Mesenchymal stem cell (in vitro differentiated cells and primary cell): Measurements from ENCODE around the gene NOMO2.
"Not testable (repeated sequence)": the region's sequence is repeated elsewhere in the genome, so short reads cannot be mapped to it uniquely, and the experiment has no call there.

Experiments used
- DNase-seq: peaks from one replicate; pipeline ENCODE4 v3.0.0-alpha.2; 2013
- H2AFZ ChIP-seq: one replicate; pipeline ENCODE4 v1.6.1; 2013; ENCODE audit warnings: low read depth, mild to moderate bottlenecking, control low read depth, inconsistent platforms, low read length, moderate library complexity
- H2AK5ac ChIP-seq: 2 replicates; pipeline ENCODE4 v1.6.1; 2013; ENCODE audit warnings: low read length, moderate library complexity, mild to moderate bottlenecking, inconsistent platforms; ENCODE audit not compliant: severe bottlenecking
- H2BK120ac ChIP-seq: one replicate; pipeline ENCODE4 v1.6.1; 2013; ENCODE audit warnings: low read depth, mild to moderate bottlenecking, inconsistent platforms, low read length, moderate library complexity
- H2BK12ac ChIP-seq, 2 experiments: one replicate each; pipeline ENCODE4 v1.6.1; 2013; ENCODE audit warnings: inconsistent platforms in 2 of 2, low read length in 2 of 2, mild to moderate bottlenecking in 2 of 2, moderate library complexity in 2 of 2, control low read depth in 1 of 2
- H2BK15ac ChIP-seq: one replicate; pipeline ENCODE4 v1.6.1; 2013; ENCODE audit warnings: mild to moderate bottlenecking, low read depth, inconsistent platforms; ENCODE audit not compliant: poor library complexity, severe bottlenecking
- H2BK5ac ChIP-seq: 2 replicates; pipeline ENCODE4 v1.6.1; 2013; ENCODE audit warnings: low read depth, mild to moderate bottlenecking, low read length, control low read depth, inconsistent platforms; ENCODE audit not compliant: poor library complexity, severe bottlenecking
- H3K14ac ChIP-seq, 2 experiments: one replicate each; pipeline ENCODE4 v1.6.1; 2013; ENCODE audit warnings: inconsistent platforms in 2 of 2, low read length in 2 of 2, control low read depth in 1 of 2, mild to moderate bottlenecking in 1 of 2, moderate library complexity in 1 of 2
- H3K18ac ChIP-seq, 2 experiments: one replicate each; pipeline ENCODE4 v1.6.1; 2013; ENCODE audit warnings: inconsistent platforms in 2 of 2, low read length in 2 of 2, control low read depth in 1 of 2, low read depth in 1 of 2, mild to moderate bottlenecking in 1 of 2
- H3K23ac ChIP-seq, 2 experiments: one replicate each; pipeline ENCODE4 v1.6.1; 2013; ENCODE audit warnings: inconsistent platforms in 2 of 2, low read length in 2 of 2, mild to moderate bottlenecking in 2 of 2, moderate library complexity in 2 of 2, control low read depth in 1 of 2
- H3K27ac ChIP-seq: 2 replicates; pipeline ENCODE4 v1.5.1; 2013; ENCODE audit warnings: mild to moderate bottlenecking, moderate library complexity, low read length, control low read depth, inconsistent platforms; ENCODE audit not compliant: poor library complexity, severe bottlenecking
- H3K27me3 ChIP-seq, 2 experiments: 2 replicates each; pipeline versions ENCODE4 v1.6.1 to v1.7.0; 2013; ENCODE audit warnings: low read length in 2 of 2, mild to moderate bottlenecking in 2 of 2, moderate library complexity in 2 of 2, control low read depth in 1 of 2, inconsistent platforms in 1 of 2; ENCODE audit not compliant: control insufficient read depth in 1 of 2, insufficient read depth in 1 of 2
- H3K36me3 ChIP-seq, 2 experiments: 2 replicates each; pipeline versions ENCODE4 v1.6.1 to v1.7.0; 2013; ENCODE audit warnings: low read length in 2 of 2, control low read depth in 1 of 2, inconsistent platforms in 1 of 2, low read depth in 1 of 2, mild to moderate bottlenecking in 1 of 2; ENCODE audit not compliant: insufficient read depth in 2 of 2, control insufficient read depth in 1 of 2
- H3K4ac ChIP-seq, 2 experiments: one replicate each; pipeline ENCODE4 v1.6.1; 2013; ENCODE audit warnings: inconsistent platforms in 2 of 2, low read length in 2 of 2, mild to moderate bottlenecking in 2 of 2, moderate library complexity in 2 of 2, control low read depth in 1 of 2, low read depth in 1 of 2
- H3K4me1 ChIP-seq: 2 replicates; pipeline ENCODE4 v1.6.1; 2013; ENCODE audit warnings: low read depth, low read length, control low read depth; ENCODE audit not compliant: control insufficient read depth, insufficient read depth
- H3K4me2 ChIP-seq: 2 replicates; pipeline ENCODE4 v1.6.1; 2013; ENCODE audit warnings: low read length, mild to moderate bottlenecking, inconsistent platforms; ENCODE audit not compliant: poor library complexity, severe bottlenecking
- H3K4me3 ChIP-seq, 2 experiments: 2 replicates each; pipeline versions ENCODE4 v1.5.1 to v1.7.0; 2013; ENCODE audit warnings: low read length in 2 of 2, mild to moderate bottlenecking in 2 of 2, control low read depth in 1 of 2, low read depth in 1 of 2; ENCODE audit not compliant: insufficient read depth in 1 of 2
- H3K79me1 ChIP-seq: replicated peaks from 2 replicates; pipeline ENCODE4 v1.6.1; 2013; ENCODE audit warnings: mild to moderate bottlenecking, control low read depth, low read length, inconsistent platforms; ENCODE audit not compliant: poor library complexity, severe bottlenecking
- H3K9ac ChIP-seq: 2 replicates; pipeline ENCODE4 v1.7.0; 2013; ENCODE audit warnings: mild to moderate bottlenecking, low read length, moderate library complexity
- H3K9me3 ChIP-seq: 2 replicates; pipeline ENCODE4 v1.7.0; 2013; ENCODE audit warnings: mild to moderate bottlenecking, low read length; ENCODE audit not compliant: control insufficient read depth
- H4K8ac ChIP-seq: one replicate; pipeline ENCODE4 v1.6.1; 2013; ENCODE audit warnings: inconsistent platforms, mild to moderate bottlenecking, low read length, moderate library complexity
- H4K91ac ChIP-seq: one replicate; pipeline ENCODE4 v1.6.1; 2013; ENCODE audit warnings: mild to moderate bottlenecking, low read length, inconsistent platforms
- WGBS: methylation state at CpG from one replicate; pipeline ENCODE4 v1.1.7; 2013; ENCODE audit warnings: mixed read lengths; 5-methylcytosine and 5-hydroxymethylcytosine counted together

Gene NOMO2

GRCh38 chr16:18530329-18530728 is 31.6 kb downstream of the NOMO2 start:
- H2AK5ac ChIP-seq = not testable (repeated sequence)

GRCh38 chr16:18526547-18526946 is 35.4 kb downstream of the NOMO2 start:
- H4K8ac ChIP-seq, H3K14ac ChIP-seq, H2AFZ ChIP-seq, H3K27me3 ChIP-seq, H3K4me3 ChIP-seq, H2BK5ac ChIP-seq, DNase-seq, H3K27ac ChIP-seq, H3K36me3 ChIP-seq, H2BK12ac ChIP-seq, H3K23ac ChIP-seq, H2AK5ac ChIP-seq, H3K18ac ChIP-seq, H3K4me1 ChIP-seq, H3K79me1 ChIP-seq, H2BK120ac ChIP-seq, H2BK15ac ChIP-seq, H4K91ac ChIP-seq, H3K4ac ChIP-seq, H3K4me2 ChIP-seq, H3K9ac ChIP-seq, H3K9me3 ChIP-seq: not testable (repeated sequence)
- WGBS = no CpG with 5 or more reads among the region's 4 CpGs

More at GRCh38 chr16:18530329-18530728, 31.6 kb downstream of the NOMO2 start:
- H3K4me1 ChIP-seq, H2AFZ ChIP-seq, H2BK15ac ChIP-seq, H3K36me3 ChIP-seq, H3K27me3 ChIP-seq, H4K91ac ChIP-seq, H3K9me3 ChIP-seq, H3K23ac ChIP-seq, H3K4me3 ChIP-seq, H2BK5ac ChIP-seq, DNase-seq, H3K79me1 ChIP-seq, H3K4ac ChIP-seq, H3K4me2 ChIP-seq, H3K14ac ChIP-seq, H2BK120ac ChIP-seq, H3K18ac ChIP-seq, H4K8ac ChIP-seq, H2BK12ac ChIP-seq, H3K27ac ChIP-seq, H3K9ac ChIP-seq: not testable (repeated sequence)
- no CpG with 5 or more reads among the region's 3 CpGs for WGBS

GRCh38 chr16:18525882-18526482 is 35.9 kb downstream of the NOMO2 start:
- H2AFZ ChIP-seq, H3K4ac ChIP-seq, H3K4me2 ChIP-seq, H3K18ac ChIP-seq, H3K27ac ChIP-seq, H3K27me3 ChIP-seq, H3K23ac ChIP-seq, H2BK15ac ChIP-seq, DNase-seq, H3K14ac ChIP-seq, H2BK120ac ChIP-seq, H2AK5ac ChIP-seq, H3K4me1 ChIP-seq, H3K36me3 ChIP-seq, H3K4me3 ChIP-seq, H4K91ac ChIP-seq, H2BK5ac ChIP-seq, H3K9me3 ChIP-seq, H3K79me1 ChIP-seq, H3K9ac ChIP-seq, H2BK12ac ChIP-seq, H4K8ac ChIP-seq: not testable (repeated sequence)
- no CpG with 5 or more reads among the region's 8 CpGs for WGBS

- H3K23ac ChIP-seq, H3K4me3 ChIP-seq, H3K14ac ChIP-seq, H3K9ac ChIP-seq, H3K18ac ChIP-seq, H3K36me3 ChIP-seq, H2BK15ac ChIP-seq, H3K4ac ChIP-seq, H3K4me2 ChIP-seq, H2AFZ ChIP-seq, DNase-seq, H2BK12ac ChIP-seq, H3K27ac ChIP-seq, H2AK5ac ChIP-seq, H3K9me3 ChIP-seq, H4K91ac ChIP-seq, H2BK5ac ChIP-seq, H3K27me3 ChIP-seq, H4K8ac ChIP-seq, H3K4me1 ChIP-seq, H3K79me1 ChIP-seq, H2BK120ac ChIP-seq: not testable (repeated sequence)
- no CpG with 5 or more reads among the region's 9 CpGs for WGBS
Observed at GRCh38 chr16:18522637-18523036, 39.3 kb downstream of the NOMO2 start.
